Measurements from ENCODE around the gene PDE1C. TPM values are rescaled to one million over a fixed set of nuclear protein-coding genes. Genes with fewer than 3 reads are reported as not detected.
A peak's percentile ranks its signal among the peaks of the same experiment; 100 is the strongest.
"Not testable (repeated sequence)": the region's sequence is repeated elsewhere in the genome, so short reads cannot be mapped to it uniquely, and the experiment has no call there.

The PDE1C gene
- polyA plus RNA-seq, 1 of the 3 experiments (the other 2 are of a cell fraction): 4.6 TPM

GRCh38 chr7:32077806-32078205, 7.6 kb upstream of the PDE1C start (continued):
- TF ChIP-seq, protein P1, sequence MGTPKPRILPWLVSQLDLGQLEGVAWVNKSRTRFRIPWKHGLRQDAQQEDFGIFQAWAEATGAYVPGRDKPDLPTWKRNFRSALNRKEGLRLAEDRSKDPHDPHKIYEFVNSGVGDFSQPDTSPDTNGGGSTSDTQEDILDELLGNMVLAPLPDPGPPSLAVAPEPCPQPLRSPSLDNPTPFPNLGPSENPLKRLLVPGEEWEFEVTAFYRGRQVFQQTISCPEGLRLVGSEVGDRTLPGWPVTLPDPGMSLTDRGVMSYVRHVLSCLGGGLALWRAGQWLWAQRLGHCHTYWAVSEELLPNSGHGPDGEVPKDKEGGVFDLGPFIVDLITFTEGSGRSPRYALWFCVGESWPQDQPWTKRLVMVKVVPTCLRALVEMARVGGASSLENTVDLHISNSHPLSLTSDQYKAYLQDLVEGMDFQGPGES (IDR thresholded peaks at IDR 0.05; ENCODE audit: low read depth, low read length): no peak

- Histone ChIP-seq H3K4me2 (peak overlapping the region; percentile 51), H3K27me3 (ENCODE audit: insufficient read depth) (peaks cover 11% of the 10 kb centered on the region; the same call in 1 of the 2 replicates), H3K27ac (ENCODE audit: low read depth in 2 of 2, low read length in 1 of 2) (peak overlapping the region in 1 of 2 experiments; percentile 14; a peak in 1 of 4 replicates)
- 16% methylated on average over 5 of the region's 5 CpGs for whole genome bisulfite sequencing (ENCODE audit: low lambda C conversion rate)
- H4K20me1 ChIP-seq (ENCODE audit: insufficient read depth); POLR2A ChIA-PET; H3K79me2 ChIP-seq (ENCODE audit: insufficient read depth); H3K4me1 ChIP-seq (ENCODE audit: control insufficient read depth in 1 of 2, insufficient read depth in 2 of 2, low read depth in 1 of 2, low read length in 1 of 2); H2AFZ ChIP-seq (ENCODE audit: low read depth); H3K9ac ChIP-seq; H3K9me3 ChIP-seq; CTCF ChIA-PET; H3K9me2 ChIP-seq; H3K36me3 ChIP-seq (replicated peaks in 1 of 2; ENCODE audit: control insufficient read depth in 1 of 2, insufficient read depth in 2 of 2, low read length in 1 of 2); DNase-seq; H3F3A ChIP-seq (replicated peaks; ENCODE audit: insufficient read depth); H3K4me3 ChIP-seq (ENCODE audit: low read depth in 2 of 2, low read length in 1 of 2): not testable (repeated sequence)
- TF ChIP-seq RXRA (IDR thresholded peaks at IDR 0.05; ENCODE audit: borderline replicate concordance, low read depth): peak; percentile 71
Observed at GRCh38 chr7:32076802-32077201, 6.6 kb upstream of the PDE1C start.

GRCh38 chr7:32075612-32076011, 5.4 kb upstream of the PDE1C start:
- no peak for TF ChIP-seq RAD21 (IDR thresholded peaks at IDR 0.05; ENCODE audit: low read length)
- no peak for TF ChIP-seq YY1 (IDR thresholded peaks at IDR 0.05; ENCODE audit: low read depth)
- TF ChIP-seq, protein P2, sequence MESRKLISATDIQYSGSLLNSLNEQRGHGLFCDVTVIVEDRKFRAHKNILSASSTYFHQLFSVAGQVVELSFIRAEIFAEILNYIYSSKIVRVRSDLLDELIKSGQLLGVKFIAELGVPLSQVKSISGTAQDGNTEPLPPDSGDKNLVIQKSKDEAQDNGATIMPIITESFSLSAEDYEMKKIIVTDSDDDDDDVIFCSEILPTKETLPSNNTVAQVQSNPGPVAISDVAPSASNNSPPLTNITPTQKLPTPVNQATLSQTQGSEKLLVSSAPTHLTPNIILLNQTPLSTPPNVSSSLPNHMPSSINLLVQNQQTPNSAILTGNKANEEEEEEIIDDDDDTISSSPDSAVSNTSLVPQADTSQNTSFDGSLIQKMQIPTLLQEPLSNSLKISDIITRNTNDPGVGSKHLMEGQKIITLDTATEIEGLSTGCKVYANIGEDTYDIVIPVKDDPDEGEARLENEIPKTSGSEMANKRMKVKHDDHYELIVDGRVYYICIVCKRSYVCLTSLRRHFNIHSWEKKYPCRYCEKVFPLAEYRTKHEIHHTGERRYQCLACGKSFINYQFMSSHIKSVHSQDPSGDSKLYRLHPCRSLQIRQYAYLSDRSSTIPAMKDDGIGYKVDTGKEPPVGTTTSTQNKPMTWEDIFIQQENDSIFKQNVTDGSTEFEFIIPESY (IDR thresholded peaks at IDR 0.05; ENCODE audit: borderline replicate concordance, low read depth): no peak
- TF ChIP-seq, protein P3, sequence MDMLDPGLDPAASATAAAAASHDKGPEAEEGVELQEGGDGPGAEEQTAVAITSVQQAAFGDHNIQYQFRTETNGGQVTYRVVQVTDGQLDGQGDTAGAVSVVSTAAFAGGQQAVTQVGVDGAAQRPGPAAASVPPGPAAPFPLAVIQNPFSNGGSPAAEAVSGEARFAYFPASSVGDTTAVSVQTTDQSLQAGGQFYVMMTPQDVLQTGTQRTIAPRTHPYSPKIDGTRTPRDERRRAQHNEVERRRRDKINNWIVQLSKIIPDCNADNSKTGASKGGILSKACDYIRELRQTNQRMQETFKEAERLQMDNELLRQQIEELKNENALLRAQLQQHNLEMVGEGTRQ (IDR thresholded peaks at IDR 0.05; ENCODE audit: borderline replicate concordance, low read depth, low read length): no peak
- no peak for TF ChIP-seq RFX5 (IDR thresholded peaks at IDR 0.05; ENCODE audit: low read length)
- TF ChIP-seq NRF1 (IDR thresholded peaks at IDR 0.05; ENCODE audit: low read depth, low read length): no peak
- Histone ChIP-seq H3K79me2 (ENCODE audit: insufficient read depth) (no peaks in the 10 kb centered on the region), H3K36me3 (replicated peaks in 1 of 2; ENCODE audit: control insufficient read depth in 1 of 2, insufficient read depth in 2 of 2, low read length in 1 of 2) (no peaks in the 10 kb centered on the region), H3K27me3 (ENCODE audit: insufficient read depth) (peaks cover 22% of the 10 kb centered on the region; the same call in 1 of the 2 replicates), H3K4me1 (ENCODE audit: control insufficient read depth in 1 of 2, insufficient read depth in 2 of 2, low read depth in 1 of 2, low read length in 1 of 2) (0 out of 4 replicates have a peak, but pooled peaks cover 0 to 7% of the 10 kb centered on the region in 2 experiments), H3K9ac (no peak overlapping the region), H4K20me1 (ENCODE audit: insufficient read depth) (no peaks in the 10 kb centered on the region), H3F3A (replicated peaks; ENCODE audit: insufficient read depth) (no peaks in the 10 kb centered on the region), H3K4me3 (ENCODE audit: low read depth in 2 of 2, low read length in 1 of 2) (no peak overlapping the region), H3K27ac (ENCODE audit: low read depth in 2 of 2, low read length in 1 of 2) (no peak overlapping the region), H3K9me2 (no peaks in the 10 kb centered on the region), H3K9me3 (no peaks in the 10 kb centered on the region), H2AFZ (ENCODE audit: low read depth) (no peak overlapping the region), H3K4me2 (no peak overlapping the region)
- ChIA-PET POLR2A (no interaction called here), CTCF (interaction anchor here (0.6 to 1.5 kb wide), 2 partner anchors 52 to 71 kb away, joined by 3 read pairs; no protein-coding TSS in a partner anchor)
- WGBS (ENCODE audit: low lambda C conversion rate): 34% methylated on average over 4 of the region's 4 CpGs
- DNase-seq: no peak

All from SK-N-SH (cell line).